T-helper 2 cell (primary cell): Measurements from ENCODE around the gene ZBTB21.

Experiments used
- DNase-seq, 5 experiments: peaks; one replicate each; pipeline versions ENCODE4 v3.0.0 to v3.0.0-alpha.2; 2012 to 2022

Gene ZBTB21

DNA sequence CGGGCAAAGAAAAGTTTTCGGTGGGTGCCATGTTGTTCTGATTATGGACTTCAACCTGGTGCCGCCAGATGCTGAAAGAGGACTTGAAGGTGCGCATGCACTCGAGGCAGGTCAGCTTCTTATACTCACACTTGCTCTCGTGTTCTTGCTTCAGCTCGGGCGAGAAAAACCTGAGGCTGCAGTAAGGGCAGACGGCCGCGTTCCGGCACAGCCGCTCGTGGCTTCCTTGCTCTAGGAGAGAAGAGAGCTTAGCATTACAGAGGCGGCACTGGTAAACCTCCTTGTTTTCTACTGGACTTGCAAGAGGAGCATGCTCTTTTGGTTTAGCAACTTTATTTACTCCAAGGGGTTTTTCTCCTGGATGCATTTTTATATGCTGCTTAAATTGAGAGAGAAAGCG lies 18.5 kb downstream of the ZBTB21 start:
- DNase-seq: no peak

DNA sequence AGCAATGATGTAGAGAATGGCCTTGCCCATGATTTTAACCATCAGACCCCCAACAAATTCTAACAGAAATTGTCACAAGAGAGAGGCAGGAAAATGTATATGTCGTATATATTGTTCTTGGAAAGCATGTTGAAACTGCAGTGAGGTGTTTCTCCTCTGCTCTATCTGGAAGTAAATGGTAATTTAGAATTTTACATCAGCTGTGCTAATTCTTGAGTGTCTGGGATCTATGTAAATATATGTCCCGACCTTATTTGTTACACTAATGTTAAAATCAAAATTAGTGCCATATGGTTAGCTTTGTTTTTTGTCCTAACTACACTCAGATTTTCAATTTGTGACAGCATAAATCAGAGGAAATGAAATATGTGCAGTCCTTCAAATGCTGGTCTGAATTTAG lies 20.5 kb downstream of the ZBTB21 start:
- DNase-seq: no peak

DNA sequence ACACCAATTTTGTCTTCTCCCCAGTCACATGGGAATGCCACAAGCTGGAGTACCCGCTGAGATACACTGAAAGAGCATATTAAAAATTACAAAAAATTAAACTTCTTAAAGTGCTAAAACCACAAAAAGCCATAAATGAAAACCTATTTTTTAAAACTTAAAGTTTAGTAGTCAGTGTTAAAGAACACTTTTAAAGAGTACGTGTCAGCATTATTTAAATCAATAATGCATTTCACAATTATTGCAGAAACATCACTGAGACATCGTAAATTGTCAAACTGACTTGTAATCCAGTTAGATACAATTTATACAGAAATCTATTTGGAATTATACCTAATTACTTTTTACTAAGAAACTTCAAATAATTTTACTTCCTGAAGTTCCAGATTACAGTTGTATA lies 22.9 kb downstream of the ZBTB21 start:
- DNase-seq: no peak

DNA sequence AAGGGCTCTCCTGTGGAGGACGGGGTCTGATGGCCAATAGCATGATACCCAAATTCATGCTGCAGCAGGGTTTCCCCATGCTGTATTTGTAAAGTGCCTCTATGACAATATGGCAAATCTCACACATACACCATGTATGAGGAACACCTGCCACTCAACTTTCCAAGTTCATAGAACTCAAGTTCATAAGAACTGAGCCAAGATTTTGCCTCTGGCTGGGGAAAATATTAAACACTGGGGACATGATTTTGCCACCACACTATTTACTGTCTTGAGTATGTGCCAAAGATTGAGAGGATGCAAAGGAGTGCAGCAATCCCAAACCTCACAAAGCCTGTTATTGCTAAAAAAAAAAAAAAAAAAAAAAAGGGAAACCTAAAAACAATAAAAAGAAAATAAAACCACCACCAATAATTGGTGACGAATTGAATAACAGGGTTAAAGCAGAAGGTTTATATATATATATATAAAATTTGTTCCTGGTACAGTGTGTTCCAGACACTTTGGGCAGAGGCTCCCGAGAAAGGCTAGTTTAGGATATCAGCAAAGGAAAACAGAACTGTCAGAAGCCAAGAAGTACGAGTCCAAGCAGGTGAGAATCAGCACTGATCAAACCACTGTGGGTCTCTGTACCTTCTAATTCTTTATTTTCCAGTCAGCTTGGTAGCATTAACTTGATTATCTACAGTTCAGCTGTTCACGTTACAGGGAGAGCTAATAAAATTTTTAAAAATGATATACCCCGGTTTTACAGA lies 24.3 kb downstream of the ZBTB21 start:
- no peak for DNase-seq

DNA sequence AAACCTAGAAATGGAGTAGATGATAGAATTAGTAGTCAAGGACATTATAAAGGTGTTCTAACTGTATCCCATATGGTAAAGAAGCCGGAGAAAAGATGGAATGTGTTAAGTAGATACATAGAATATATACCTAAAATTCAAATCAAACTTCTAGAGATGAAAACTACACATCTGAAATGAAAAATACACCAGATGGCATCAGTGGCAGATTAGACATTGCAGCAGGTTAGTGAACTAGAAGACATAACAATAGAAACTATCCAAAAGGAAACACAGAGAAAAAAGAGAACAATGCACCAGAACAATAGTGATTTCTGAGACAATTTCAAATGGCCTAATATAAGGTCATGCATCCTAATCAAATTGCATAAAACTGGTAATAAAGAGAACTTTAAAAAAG lies 26.9 kb downstream of the ZBTB21 start:
- no peak for DNase-seq

DNA sequence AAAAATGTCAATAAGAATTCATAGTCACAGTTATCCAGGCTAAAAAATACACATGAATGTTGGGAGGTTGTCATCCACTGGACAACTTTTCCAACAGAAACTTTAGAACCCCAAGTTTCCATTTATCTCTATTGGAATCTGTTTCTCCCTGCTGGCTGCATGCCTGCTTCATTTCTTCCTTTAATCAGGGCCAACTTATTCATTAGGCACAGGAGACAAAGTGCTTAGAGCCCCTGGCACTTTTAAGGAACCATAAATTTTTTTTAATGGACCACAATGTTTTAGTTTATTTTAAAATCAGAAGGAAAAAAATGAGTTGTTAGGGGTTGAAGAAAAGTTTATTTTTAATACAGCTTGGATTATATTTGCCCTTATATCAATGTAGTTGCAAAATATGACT lies 29.6 kb downstream of the ZBTB21 start:
- DNase-seq: no peak

- no peak for DNase-seq
These were observed 30.3 kb downstream of the ZBTB21 start for GRCh38 chr21:41979751-41980369.

DNA sequence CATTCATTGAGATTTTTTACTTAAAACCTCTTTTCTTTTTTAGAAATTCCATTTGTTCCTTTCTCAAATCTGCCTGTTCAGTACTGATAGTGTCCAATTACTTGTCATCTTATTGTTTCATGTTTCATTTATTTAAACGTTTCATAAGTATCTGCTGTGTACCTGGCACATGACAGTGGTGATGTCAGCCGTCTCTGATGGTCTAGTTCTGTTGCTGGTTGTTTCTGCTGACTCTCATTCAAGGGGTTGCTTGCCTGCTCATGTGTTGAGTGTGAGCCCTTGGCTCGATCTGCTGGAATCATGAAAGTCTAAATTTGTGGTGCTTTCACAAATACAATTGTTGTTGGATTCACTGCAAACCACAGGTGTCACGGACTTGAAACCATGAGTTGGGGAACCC lies 30.8 kb downstream of the ZBTB21 start:
- no peak for DNase-seq

- no peak for DNase-seq
These were observed 32.9 kb downstream of the ZBTB21 start for GRCh38 chr21:41977034-41977950.

DNA sequence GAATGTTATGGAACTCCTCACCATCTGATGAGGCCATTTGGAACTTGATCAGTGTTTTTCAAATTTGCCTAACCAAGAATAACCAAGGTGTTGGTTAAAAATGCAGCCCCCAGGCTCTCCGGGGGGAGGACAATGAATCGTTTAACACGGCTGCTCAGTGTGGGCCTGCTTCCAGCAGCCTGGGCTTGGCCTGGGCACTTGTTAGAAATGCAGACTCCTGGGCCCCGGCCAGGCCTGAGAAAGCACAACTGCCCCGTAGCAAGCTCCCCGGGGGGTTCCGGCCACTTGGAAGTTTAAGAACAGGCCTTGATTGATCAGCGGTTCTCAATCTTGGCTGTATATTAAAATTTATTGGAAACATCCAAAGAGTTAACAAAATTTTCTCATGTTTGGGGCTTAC lies 33.5 kb downstream of the ZBTB21 start:
- DNase-seq: no peak

DNA sequence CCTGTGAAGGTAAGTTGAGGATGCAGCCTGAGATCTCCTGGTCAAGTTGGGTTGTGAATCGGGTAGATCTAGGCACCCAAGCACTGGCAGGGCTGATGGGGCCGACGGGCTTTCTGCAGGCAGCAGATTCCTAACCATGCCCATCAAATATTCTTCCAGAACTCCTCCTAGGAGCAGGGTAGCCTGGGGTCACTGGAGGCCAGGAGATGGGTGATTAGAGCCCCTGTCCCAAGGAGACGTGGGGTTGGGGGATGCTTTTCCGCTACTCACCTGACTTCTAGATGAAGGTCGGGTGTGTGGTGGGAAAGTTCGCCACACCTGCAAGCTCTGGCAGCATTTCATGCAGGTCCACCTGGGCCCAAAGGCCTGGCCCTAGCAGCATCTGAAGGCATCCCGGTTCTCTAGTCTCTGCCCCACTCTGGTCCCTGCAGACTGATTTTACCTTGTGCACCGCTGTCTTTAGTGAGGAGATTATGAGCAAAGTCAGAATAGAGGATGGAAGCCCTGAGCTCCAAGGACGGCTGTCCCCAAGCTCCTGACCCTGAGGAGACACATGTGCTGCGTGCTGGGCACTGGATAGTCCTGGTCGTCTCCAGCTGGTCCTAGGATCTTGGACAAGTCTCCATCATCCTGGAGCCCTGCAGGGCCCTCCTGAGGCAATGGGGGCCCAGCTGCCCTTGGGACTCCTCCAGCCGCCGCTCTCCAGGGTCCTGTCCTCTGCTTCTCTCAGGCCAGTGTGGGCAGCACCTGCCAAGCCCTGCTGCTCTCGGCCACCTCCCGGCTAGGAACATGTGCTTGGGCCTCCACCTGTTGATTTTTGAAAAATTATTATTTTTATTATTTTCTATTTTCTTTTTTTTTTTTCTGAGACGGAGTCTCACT lies 34.5 kb downstream of the ZBTB21 start:
- DNase-seq: no peak

GRCh38 chr21:41974752-41975053 lies 35.5 kb downstream of the ZBTB21 start:
- no peak for DNase-seq

GRCh38 chr21:41973861-41974751 lies 36.1 kb downstream of the ZBTB21 start:
- DNase-seq: peak in 1 of 5 experiments; percentile 4

- no peak for DNase-seq
These were observed 36.7 kb downstream of the ZBTB21 start for GRCh38 chr21:41973427-41973831.

GRCh38 chr21:41972511-41973205 lies 37.5 kb downstream of the ZBTB21 start:
- DNase-seq: no peak

- DNase-seq: no peak
These were observed 38.3 kb downstream of the ZBTB21 start for GRCh38 chr21:41971891-41972290.

DNA sequence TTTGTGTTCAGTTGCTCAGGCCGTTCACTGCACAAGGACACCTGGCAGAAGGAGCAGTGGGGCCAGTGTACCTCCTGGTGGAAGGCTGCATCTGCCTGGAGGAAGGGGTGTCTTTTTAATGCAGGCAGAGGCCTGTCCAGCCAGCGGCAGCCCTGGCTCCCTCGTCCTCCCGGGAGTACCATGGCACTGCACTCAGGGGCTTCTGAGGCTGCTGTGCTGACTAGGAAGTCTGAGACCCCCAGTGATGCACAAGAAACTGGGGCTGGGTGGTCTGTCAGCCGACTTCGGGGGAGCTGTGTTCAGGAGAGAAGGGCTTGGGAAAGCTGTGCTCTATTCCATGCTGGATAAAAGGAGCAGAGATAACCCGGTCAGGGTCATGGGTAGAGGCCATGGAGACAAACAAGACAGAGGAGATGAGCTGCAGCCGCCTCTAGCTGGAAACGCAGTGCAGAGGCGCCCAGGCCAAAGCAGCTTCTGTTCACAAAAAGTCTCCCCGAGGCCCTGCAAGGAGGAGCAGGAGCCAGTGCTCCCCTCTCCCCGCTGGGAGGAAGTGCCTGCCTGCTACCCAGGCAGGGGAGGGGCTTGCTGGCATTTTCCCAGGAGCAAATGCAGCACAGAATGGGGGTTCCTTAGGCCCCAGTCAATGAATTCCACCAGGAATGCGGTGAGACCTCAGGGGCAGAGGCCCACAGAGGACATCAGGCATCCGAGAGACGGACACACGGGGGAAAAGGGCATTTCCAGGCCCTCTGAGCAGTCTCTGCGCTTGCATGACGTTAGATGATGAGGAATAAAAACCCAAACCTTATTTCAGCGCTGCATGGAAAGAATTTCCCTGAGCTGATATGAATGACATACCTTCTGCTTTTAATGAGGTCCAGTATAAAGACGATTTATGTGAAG lies 39.2 kb downstream of the ZBTB21 start:
- no peak for DNase-seq

- DNase-seq: no peak
These were observed 40.1 kb downstream of the ZBTB21 start for GRCh38 chr21:41970106-41970391.

DNA sequence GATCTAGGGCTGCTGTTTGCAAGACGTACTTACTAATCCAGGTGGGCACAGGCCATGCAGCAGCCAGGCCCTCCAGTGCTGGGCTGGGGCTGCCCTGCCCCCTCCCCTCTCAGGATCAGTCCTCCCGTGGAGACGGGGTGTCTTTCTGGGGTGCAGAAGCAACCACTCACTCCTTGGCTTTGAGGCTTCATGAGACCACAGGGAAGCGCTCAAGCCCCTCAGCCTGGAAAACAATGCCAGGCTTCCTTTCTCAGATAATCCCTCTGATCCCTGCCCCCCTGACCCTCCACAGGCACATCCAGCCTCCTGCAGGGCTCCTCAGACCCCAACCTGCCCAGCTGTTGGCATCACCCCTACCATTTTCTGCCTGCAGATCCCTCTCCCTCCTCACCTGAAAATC lies 42.5 kb downstream of the ZBTB21 start:
- no peak for DNase-seq
